CD14-positive monocyte (primary cell): ENCODE measurements around the gene GSTO2. TPM values are rescaled to one million over a fixed set of nuclear protein-coding genes. Genes with fewer than 3 reads are reported as not detected.
A peak's percentile ranks its signal among the peaks of the same experiment; 100 is the strongest.

Source experiments
- DNase-seq, 3 donors: peaks; one replicate each; pipeline ENCODE4 v3.0.0-alpha.2; 2011 to 2022
- H2AFZ ChIP-seq: 2 replicates; pipeline ENCODE4 v1.6.0; 2012; ENCODE audit warnings: mild to moderate bottlenecking, low read depth, low read length, inconsistent platforms; ENCODE audit not compliant: insufficient read depth, poor library complexity, severe bottlenecking
- H3K27ac ChIP-seq, 2 donors: 1 replicate in 1 of 2; 2 replicates in 1 of 2; pipeline ENCODE4 v1.5.1; 2012 to 2013; ENCODE audit warnings: low read length in 2 of 2, control low read depth in 1 of 2, inconsistent platforms in 1 of 2, low read depth in 1 of 2, mild to moderate bottlenecking in 1 of 2
- H3K27me3 ChIP-seq, 2 donors: one replicate each; pipeline versions ENCODE4 v1.6.0 to v1.6.1; 2011 to 2013; ENCODE audit warnings: low read length in 2 of 2; ENCODE audit not compliant: control insufficient read depth in 2 of 2, insufficient read depth in 2 of 2
- H3K36me3 ChIP-seq, 2 donors: replicated peaks in 1 of 2; 1 replicate in 1 of 2; 2 replicates in 1 of 2; pipeline versions ENCODE4 v1.5.1 to v1.6.1; 2012 to 2013; ENCODE audit warnings: low read length in 2 of 2, control low read depth in 1 of 2, inconsistent platforms in 1 of 2, mild to moderate bottlenecking in 1 of 2; ENCODE audit not compliant: insufficient read depth in 2 of 2, control insufficient read depth in 1 of 2
- H3K4me1 ChIP-seq, 2 donors: 1 replicate in 1 of 2; 2 replicates in 1 of 2; pipeline versions ENCODE4 v1.5.1 to v1.6.1; 2012 to 2013; ENCODE audit warnings: low read length in 2 of 2, control low read depth in 1 of 2, inconsistent platforms in 1 of 2, mild to moderate bottlenecking in 1 of 2, moderate library complexity in 1 of 2; ENCODE audit not compliant: insufficient read depth in 2 of 2, control insufficient read depth in 1 of 2
- H3K4me2 ChIP-seq: replicated peaks from 2 replicates; pipeline ENCODE3; 2012; ENCODE audit warnings: low read length, moderate library complexity, mild to moderate bottlenecking; ENCODE audit not compliant: poor library complexity, severe bottlenecking; ENCODE audit errors: extremely low read depth
- H3K4me3 ChIP-seq, 3 experiments: fragments of 200-600 bp in 1 of 3; sonication (generic) in 1 of 3; replicated peaks in 1 of 3; 1 replicate in 2 of 3; 2 replicates in 1 of 3; pipeline ENCODE4 v1.5.1; 2011 to 2013; ENCODE audit warnings: low read length in 3 of 3, mild to moderate bottlenecking in 3 of 3, control low read depth in 2 of 3, low read depth in 2 of 3, inconsistent platforms in 1 of 3, moderate library complexity in 1 of 3
- H3K79me2 ChIP-seq: 2 replicates; pipeline ENCODE4 v1.6.0; 2012; ENCODE audit warnings: mild to moderate bottlenecking, control low read depth, inconsistent platforms, low read length, moderate library complexity; ENCODE audit not compliant: insufficient read depth
- H3K9ac ChIP-seq: 2 replicates; pipeline ENCODE4 v1.6.0; 2017; ENCODE audit warnings: low read length, mild to moderate bottlenecking; ENCODE audit not compliant: insufficient read depth, poor library complexity, severe bottlenecking
- H3K9me3 ChIP-seq, 2 donors: replicated peaks in 1 of 2; 1 replicate in 1 of 2; 2 replicates in 1 of 2; pipeline versions ENCODE4 v1.5.1 to v1.6.1; 2012 to 2013; ENCODE audit warnings: low read length in 2 of 2, control low read depth in 1 of 2; ENCODE audit not compliant: control insufficient read depth in 1 of 2, insufficient read depth in 1 of 2
- H4K20me1 ChIP-seq: 2 replicates; pipeline ENCODE4 v1.6.0; 2012; ENCODE audit warnings: mild to moderate bottlenecking, low read length, control low read depth, moderate library complexity; ENCODE audit not compliant: insufficient read depth
- H3K27ac Mint-ChIP-seq, 7 donors: one replicate each; pipeline ENCODE4 v1.8.0; 2020; ENCODE audit warnings: mild to moderate bottlenecking in 7 of 7, mixed read lengths in 7 of 7, moderate library complexity in 6 of 7, inconsistent platforms in 2 of 7
- H3K27me3 Mint-ChIP-seq, 3 donors: one replicate each; pipeline ENCODE4 v1.8.0; 2021 to 2022; ENCODE audit warnings: low read depth in 3 of 3, mild to moderate bottlenecking in 3 of 3, mixed read lengths in 3 of 3, moderate library complexity in 3 of 3, inconsistent platforms in 1 of 3
- H3K36me3 Mint-ChIP-seq, 2 donors: one replicate each; pipeline ENCODE4 v1.8.0; 2020; ENCODE audit warnings: mixed read lengths in 2 of 2, inconsistent platforms in 1 of 2, mild to moderate bottlenecking in 1 of 2
- H3K4me1 Mint-ChIP-seq: one replicate; pipeline ENCODE4 v1.8.0; 2020; ENCODE audit warnings: mild to moderate bottlenecking, mixed read lengths
- H3K4me3 Mint-ChIP-seq, 2 donors: one replicate each; pipeline ENCODE4 v1.8.0; 2020; ENCODE audit warnings: mild to moderate bottlenecking in 2 of 2, mixed read lengths in 2 of 2, moderate library complexity in 1 of 2
- H3K9me3 Mint-ChIP-seq, 7 donors: one replicate each; pipeline ENCODE4 v1.8.0; 2020 to 2022; ENCODE audit warnings: mixed read lengths in 7 of 7, mild to moderate bottlenecking in 6 of 7, moderate library complexity in 6 of 7, inconsistent platforms in 2 of 7
- WGBS: methylation state at CpG from one replicate; pipeline ENCODE4 v1.1.5; 2013; ENCODE audit warnings: missing lambda C conversion rate; ENCODE audit not compliant: insufficient coverage; 5-methylcytosine and 5-hydroxymethylcytosine counted together
- intact Hi-C, 2 donors: fragments of 100-400 bp; cut with micrococcal nuclease; formaldehyde crosslinking; loops; one replicate each; pipeline versions ENCODE4 v1.15.0 to v1.15.1; 2023
- polyA plus RNA-seq, 3 donors: library from polyadenylated mRNA; depleted of rRNA in 1 of 3; unstranded in 2 of 3; stranded (reverse) in 1 of 3; fragments of 300-500 nt in 2 of 3; fragments of >200 nt in 1 of 3; fragmentation: Illumina TruSeq in 2 of 3; gene quantifications; 1 replicate in 2 of 3; 2 replicates in 1 of 3; pipeline ENCODE4 v1.2.3, GENCODE V29; 2012 to 2021
- TF ChIP-seq, protein P1 (sequence below): fragments of 200-600 bp; IDR thresholded peaks from one replicate; pipeline ENCODE4 v1.8.0; 2022; ENCODE audit warnings: antibody characterized with exemption, mild to moderate bottlenecking

Gene GSTO2
- polyA plus RNA-seq, 3 donors: 0.16 to 0.26 TPM; not detected in 1

DNA sequence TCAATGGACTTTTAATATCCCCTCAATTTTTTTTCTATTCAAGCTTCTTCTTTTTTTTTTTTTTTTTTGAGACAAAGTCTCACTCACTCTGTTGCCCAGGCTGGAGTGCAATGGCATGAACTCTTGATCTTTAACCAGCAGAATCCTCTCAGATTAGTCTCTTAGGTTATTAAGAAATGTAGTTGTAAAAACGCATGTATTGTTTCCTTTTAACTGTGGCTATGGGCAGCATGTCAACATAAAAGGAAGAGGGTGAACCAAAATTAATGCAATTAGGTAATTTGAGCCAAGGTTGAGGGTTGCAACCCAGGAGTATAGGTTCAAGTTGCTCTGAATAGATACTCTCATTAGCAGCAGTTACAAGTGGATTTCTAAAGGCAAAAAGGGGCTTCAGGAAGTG, 18.6 kb upstream of the GSTO2 start:
- intact Hi-C loops: loop anchor here (10.0 kb wide), 1 partner anchor 74 kb away; no protein-coding TSS in a partner anchor
- peaks cover 11% of the 10 kb centered on the region for H3K79me2 ChIP-seq
- no peak overlapping the region for H2AFZ ChIP-seq
- no CpG with 5 or more reads among the region's 1 CpG for WGBS
- peaks cover 37 to 40% of the 10 kb centered on the region in 2 donors for H3K4me1 ChIP-seq
- no peak overlapping the region for H3K4me3 Mint-ChIP-seq
- H3K4me2 ChIP-seq: no peak overlapping the region
- no peak overlapping the region for H3K4me3 ChIP-seq
- peaks cover 0 to 5% (median 0%) of the 10 kb centered on the region in 3 donors for H3K27me3 Mint-ChIP-seq
- no peak overlapping the region for H3K27ac ChIP-seq
- H3K4me1 Mint-ChIP-seq: peaks cover 58% of the 10 kb centered on the region
- DNase-seq: no peak
- H3K27me3 ChIP-seq: no peaks in the 10 kb centered on the region
- H4K20me1 ChIP-seq: no peaks in the 10 kb centered on the region
- peak overlapping the region in 3 of 7 donors; percentile 11 to 44 (median 41) for H3K27ac Mint-ChIP-seq
- H3K9me3 Mint-ChIP-seq: peaks cover 0 to 5% (median 1%) of the 10 kb centered on the region in 7 donors
- TF ChIP-seq, protein P1, sequence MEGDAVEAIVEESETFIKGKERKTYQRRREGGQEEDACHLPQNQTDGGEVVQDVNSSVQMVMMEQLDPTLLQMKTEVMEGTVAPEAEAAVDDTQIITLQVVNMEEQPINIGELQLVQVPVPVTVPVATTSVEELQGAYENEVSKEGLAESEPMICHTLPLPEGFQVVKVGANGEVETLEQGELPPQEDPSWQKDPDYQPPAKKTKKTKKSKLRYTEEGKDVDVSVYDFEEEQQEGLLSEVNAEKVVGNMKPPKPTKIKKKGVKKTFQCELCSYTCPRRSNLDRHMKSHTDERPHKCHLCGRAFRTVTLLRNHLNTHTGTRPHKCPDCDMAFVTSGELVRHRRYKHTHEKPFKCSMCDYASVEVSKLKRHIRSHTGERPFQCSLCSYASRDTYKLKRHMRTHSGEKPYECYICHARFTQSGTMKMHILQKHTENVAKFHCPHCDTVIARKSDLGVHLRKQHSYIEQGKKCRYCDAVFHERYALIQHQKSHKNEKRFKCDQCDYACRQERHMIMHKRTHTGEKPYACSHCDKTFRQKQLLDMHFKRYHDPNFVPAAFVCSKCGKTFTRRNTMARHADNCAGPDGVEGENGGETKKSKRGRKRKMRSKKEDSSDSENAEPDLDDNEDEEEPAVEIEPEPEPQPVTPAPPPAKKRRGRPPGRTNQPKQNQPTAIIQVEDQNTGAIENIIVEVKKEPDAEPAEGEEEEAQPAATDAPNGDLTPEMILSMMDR: no peak
- H3K36me3 Mint-ChIP-seq: peaks cover 0 to 3% of the 10 kb centered on the region in 2 donors
- H3K9me3 ChIP-seq: peaks cover 0 to 3% of the 10 kb centered on the region in 2 donors
- no peak overlapping the region for H3K9ac ChIP-seq
- H3K36me3 ChIP-seq: no peaks in the 10 kb centered on the region

GRCh38 chr10:104251443-104251842, 17.5 kb upstream of the GSTO2 start:
- Histone ChIP-seq H3K79me2 (peaks cover 21% of the 10 kb centered on the region), H3K4me3 (no peak overlapping the region), H3K9ac (no peak overlapping the region), H4K20me1 (peaks cover 7% of the 10 kb centered on the region), H3K4me2 (no peak overlapping the region), H3K4me1 (peaks cover 33 to 40% of the 10 kb centered on the region in 2 donors), H2AFZ (no peak overlapping the region), H3K9me3 (peaks cover 0 to 3% of the 10 kb centered on the region in 2 donors), H3K27me3 (no peaks in the 10 kb centered on the region), H3K36me3 (no peaks in the 10 kb centered on the region), H3K27ac (no peak overlapping the region)
- WGBS: no CpG with 5 or more reads among the region's 6 CpGs
- intact Hi-C loops: loop anchor here (10.0 kb wide), 1 partner anchor 73 kb away; no protein-coding TSS in a partner anchor
- no peak for DNase-seq
- Mint-ChIP-seq H3K4me1 (peaks cover 56% of the 10 kb centered on the region), H3K27me3 (peaks cover 0 to 5% (median 0%) of the 10 kb centered on the region in 3 donors), H3K36me3 (peaks cover under 1 to 3% of the 10 kb centered on the region in 2 donors), H3K27ac (no peak overlapping the region), H3K4me3 (no peak overlapping the region), H3K9me3 (peaks cover 0 to 5% (median 1%) of the 10 kb centered on the region in 7 donors)
- TF ChIP-seq, protein P1: no peak
